ENCODE results near the gene TMEM94. TPM values are rescaled to one million over a fixed set of nuclear protein-coding genes. Genes with fewer than 3 reads are reported as not detected.

The TMEM94 gene
- total and polyA plus RNA-seq, 3 donors from 2014 or later, result 128 to 171 (median 151) TPM

DNA sequence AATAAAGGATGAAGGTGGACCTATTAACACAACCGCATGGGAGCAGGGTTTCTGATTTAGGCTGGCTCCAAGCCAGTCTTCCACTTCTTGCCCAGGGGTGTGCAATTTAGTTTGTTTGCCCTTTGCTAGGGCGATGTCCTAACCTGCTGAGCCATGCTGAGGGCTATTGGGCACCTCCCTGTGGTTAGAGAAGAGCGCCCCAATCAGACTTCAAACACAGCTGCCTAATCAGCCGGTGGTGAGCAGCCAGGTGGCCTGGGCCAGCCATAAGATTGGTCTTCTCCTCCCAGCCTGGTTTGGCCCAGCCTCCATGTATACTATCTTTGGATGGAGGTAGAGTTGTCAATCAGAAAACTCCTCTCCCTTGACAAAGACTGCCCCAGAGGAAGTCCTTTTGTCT is 15.7 kb downstream of the TMEM94 start:
- Histone ChIP-seq H3K9me3 (no peaks in the 10 kb centered on the region), H3K4me1 (peaks cover 35% of the 10 kb centered on the region), H3K27ac (no peak overlapping the region), H3K27me3 (no peaks in the 10 kb centered on the region), H3K4me3 (no peak overlapping the region), H3K36me3 (ENCODE audit: low read depth, missing control alignments) (no peaks in the 10 kb centered on the region)
- 69 to 86% methylated on average over 4 of the region's 4 CpGs for WGBS, 2 donors
- no peak for DNase-seq
- TF ChIP-seq POLR2A (IDR thresholded peaks at IDR 0.05), result no peak
- intact Hi-C loops (cut with DNase I; ENCODE audit: low total_unique reads), result no loop called here

DNA sequence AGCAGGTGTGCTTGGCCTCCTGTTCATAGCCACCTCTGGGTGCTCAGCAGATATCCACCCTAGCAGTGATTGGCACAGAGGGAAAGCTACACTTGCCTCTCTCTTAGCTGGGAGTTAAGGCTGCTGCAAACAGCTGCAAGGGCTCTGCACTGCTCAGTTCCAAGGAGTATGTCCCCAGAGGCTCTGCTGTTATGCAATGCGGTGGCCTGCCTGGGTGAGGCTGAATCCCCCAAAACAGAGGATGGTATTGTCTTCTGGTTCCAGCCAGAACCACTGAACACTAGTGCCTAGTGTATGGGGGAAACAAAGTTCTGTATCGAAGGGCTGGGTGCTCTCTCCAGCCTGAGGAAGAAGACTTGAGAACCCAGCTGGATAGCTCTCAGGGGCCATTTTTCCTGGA is 16.8 kb downstream of the TMEM94 start:
- TF ChIP-seq, protein P1, sequence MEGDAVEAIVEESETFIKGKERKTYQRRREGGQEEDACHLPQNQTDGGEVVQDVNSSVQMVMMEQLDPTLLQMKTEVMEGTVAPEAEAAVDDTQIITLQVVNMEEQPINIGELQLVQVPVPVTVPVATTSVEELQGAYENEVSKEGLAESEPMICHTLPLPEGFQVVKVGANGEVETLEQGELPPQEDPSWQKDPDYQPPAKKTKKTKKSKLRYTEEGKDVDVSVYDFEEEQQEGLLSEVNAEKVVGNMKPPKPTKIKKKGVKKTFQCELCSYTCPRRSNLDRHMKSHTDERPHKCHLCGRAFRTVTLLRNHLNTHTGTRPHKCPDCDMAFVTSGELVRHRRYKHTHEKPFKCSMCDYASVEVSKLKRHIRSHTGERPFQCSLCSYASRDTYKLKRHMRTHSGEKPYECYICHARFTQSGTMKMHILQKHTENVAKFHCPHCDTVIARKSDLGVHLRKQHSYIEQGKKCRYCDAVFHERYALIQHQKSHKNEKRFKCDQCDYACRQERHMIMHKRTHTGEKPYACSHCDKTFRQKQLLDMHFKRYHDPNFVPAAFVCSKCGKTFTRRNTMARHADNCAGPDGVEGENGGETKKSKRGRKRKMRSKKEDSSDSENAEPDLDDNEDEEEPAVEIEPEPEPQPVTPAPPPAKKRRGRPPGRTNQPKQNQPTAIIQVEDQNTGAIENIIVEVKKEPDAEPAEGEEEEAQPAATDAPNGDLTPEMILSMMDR (IDR thresholded peaks at IDR 0.05), result no peak
- TF ChIP-seq POLR2A (IDR thresholded peaks at IDR 0.05), result no peak
- Histone ChIP-seq H3K4me1 (peaks cover 35% of the 10 kb centered on the region), H3K27me3 (no peaks in the 10 kb centered on the region), H3K9me3 (no peaks in the 10 kb centered on the region), H3K27ac (no peak overlapping the region), H3K4me3 (no peak overlapping the region), H3K36me3 (ENCODE audit: low read depth, missing control alignments) (no peaks in the 10 kb centered on the region)
- no peak for DNase-seq
- WGBS, 2 donors, result 85 to 100% methylated on average over 2 of the region's 2 CpGs
- intact Hi-C loops (cut with DNase I; ENCODE audit: low total_unique reads), result no loop called here

DNA sequence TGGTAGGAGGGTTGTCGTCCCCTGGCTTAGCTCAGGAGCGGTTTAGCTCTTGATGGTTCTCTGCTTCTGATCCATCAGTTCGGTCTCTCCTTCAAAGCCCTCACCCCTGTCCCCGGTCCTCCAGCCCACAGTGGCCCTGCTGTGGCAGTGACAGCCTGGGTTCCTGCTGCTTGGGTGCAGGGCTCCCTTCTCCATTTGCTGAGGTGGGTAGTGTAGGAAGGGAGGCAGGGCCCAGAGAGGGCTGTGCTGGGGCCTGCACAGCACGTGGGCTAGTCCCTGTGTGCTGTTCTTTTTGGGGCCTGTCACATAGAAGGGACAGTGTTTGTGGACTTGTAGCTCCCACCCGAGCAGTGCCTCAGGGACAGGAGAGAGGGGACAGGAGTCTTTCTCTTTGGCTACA is 18.3 kb downstream of the TMEM94 start:
- no peak for DNase-seq
- H3K27me3 ChIP-seq, result no peaks in the 10 kb centered on the region
- WGBS, 2 donors, result 70 to 77% methylated on average over 6 of the region's 6 CpGs
- intact Hi-C loops (cut with DNase I; ENCODE audit: low total_unique reads), result no loop called here
- H3K27ac ChIP-seq, result peak overlapping the region in 1 of 2 donors; percentile 1
- H3K36me3 ChIP-seq (ENCODE audit: low read depth, missing control alignments), result no peaks in the 10 kb centered on the region
- peaks cover 36% of the 10 kb centered on the region for H3K4me1 ChIP-seq
- no peak for TF ChIP-seq POLR2A (IDR thresholded peaks at IDR 0.05)
- TF ChIP-seq, protein P1 (IDR thresholded peaks at IDR 0.05), result no peak
- H3K4me3 ChIP-seq, result no peak overlapping the region
- H3K9me3 ChIP-seq, result no peaks in the 10 kb centered on the region

DNA sequence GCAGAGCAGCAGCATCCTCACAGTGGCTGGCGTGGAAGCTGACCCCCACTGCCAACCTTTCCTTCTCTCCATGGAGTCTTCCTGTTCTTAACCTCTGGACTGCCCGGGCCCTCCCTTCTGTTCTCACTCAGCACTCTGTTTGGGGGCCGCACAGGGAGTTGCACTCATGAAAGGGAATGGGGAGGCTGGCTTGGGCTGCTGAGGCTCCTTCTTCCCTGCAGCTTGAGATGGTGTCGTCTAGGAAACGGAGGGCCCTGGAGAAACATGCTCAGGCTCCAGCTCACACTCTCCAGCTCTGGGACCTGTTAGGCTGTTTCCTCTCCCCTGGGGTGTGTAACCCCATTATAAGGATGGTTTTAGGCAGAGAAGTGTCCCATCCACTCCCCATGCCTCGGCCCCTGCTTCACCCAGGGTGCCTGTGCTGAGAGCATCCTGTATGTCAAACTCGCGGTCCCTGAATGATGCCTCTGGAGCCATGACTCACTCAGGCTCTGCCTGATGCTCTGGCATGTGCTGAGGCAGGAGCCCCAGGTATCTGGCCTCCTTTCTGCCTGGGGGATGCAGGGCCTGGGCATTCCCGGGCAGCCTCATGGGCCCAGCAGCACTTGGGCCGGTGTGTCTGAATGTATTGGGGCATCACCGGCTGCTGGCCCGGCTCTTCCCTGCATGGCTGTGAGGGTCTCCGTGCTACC is 18.9 kb downstream of the TMEM94 start:
- peak; percentile 28 for DNase-seq
- Histone ChIP-seq H3K9me3 (no peaks in the 10 kb centered on the region), H3K27me3 (no peaks in the 10 kb centered on the region), H3K4me1 (peaks cover 40% of the 10 kb centered on the region), H3K4me3 (no peak overlapping the region), H3K27ac (peak overlapping the region; percentile 50 to 76), H3K36me3 (ENCODE audit: low read depth, missing control alignments) (no peaks in the 10 kb centered on the region)
- 47 to 68% methylated on average over 6 to 13 of the region's 13 CpGs for WGBS, 2 donors
- intact Hi-C loops (cut with DNase I; ENCODE audit: low total_unique reads), result no loop called here
- TF ChIP-seq POLR2A (IDR thresholded peaks at IDR 0.05), result no peak
- TF ChIP-seq, protein P1 (IDR thresholded peaks at IDR 0.05), result no peak

DNA sequence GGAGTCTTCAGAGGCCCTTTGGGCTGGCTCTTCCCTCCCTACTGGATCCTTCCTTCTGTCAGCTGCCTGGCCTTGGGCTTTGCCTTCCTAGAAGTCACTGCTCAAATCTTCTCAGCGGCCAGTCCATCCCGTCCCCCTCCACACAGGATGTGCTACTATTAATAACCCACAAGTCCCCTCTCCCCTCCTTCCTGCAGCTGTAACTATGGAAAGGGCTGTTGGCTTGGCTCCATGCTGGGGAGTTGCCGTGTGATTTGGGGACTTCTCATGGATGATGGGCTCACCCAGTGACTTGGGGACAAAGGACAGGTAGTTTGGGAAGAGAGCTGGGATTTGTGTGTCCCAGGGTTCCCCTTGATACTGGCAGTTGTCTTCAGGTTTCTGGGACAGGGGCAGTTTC is 19.4 kb downstream of the TMEM94 start:
- intact Hi-C loops (cut with DNase I; ENCODE audit: low total_unique reads), result no loop called here
- no peaks in the 10 kb centered on the region for H3K36me3 ChIP-seq (ENCODE audit: low read depth, missing control alignments)
- WGBS, 2 donors, result 25 to 39% methylated on average over 3 of the region's 3 CpGs
- TF ChIP-seq, protein P1 (IDR thresholded peaks at IDR 0.05), result no peak
- no peak for TF ChIP-seq POLR2A (IDR thresholded peaks at IDR 0.05)
- H3K4me1 ChIP-seq, result peaks cover 45% of the 10 kb centered on the region
- no peaks in the 10 kb centered on the region for H3K9me3 ChIP-seq
- peak; percentile 56 for DNase-seq
- H3K27ac ChIP-seq, result peak overlapping the region; percentile 50 to 76
- no peaks in the 10 kb centered on the region for H3K27me3 ChIP-seq
- no peak overlapping the region for H3K4me3 ChIP-seq

Measured in testis (tissue), 3 donors.